Activated naive CD4-positive, alpha-beta T cell treated with anti-CD3 and anti-CD28 coated beads, Interleukin-2, amount 50 U/mL, for 24 hours (primary cell): Measurements from ENCODE around the gene LPP.
"Not testable (repeated sequence)": the region's sequence is repeated elsewhere in the genome, so short reads cannot be mapped to it uniquely, and the experiment has no call there.

Experiments
- H3K27ac Mint-ChIP-seq: one replicate; pipeline ENCODE4 v1.8.0; 2021; ENCODE audit warnings: mild to moderate bottlenecking, mixed read lengths
- H3K27me3 Mint-ChIP-seq: one replicate; pipeline ENCODE4 v1.8.0; 2021; ENCODE audit warnings: mixed read lengths
- H3K36me3 Mint-ChIP-seq: one replicate; pipeline ENCODE4 v1.8.0; 2021; ENCODE audit warnings: mixed read lengths
- H3K4me1 Mint-ChIP-seq: one replicate; pipeline ENCODE4 v1.8.0; 2021; ENCODE audit warnings: mixed read lengths
- H3K4me3 Mint-ChIP-seq: one replicate; pipeline ENCODE4 v1.8.0; 2021; ENCODE audit warnings: mild to moderate bottlenecking, mixed read lengths
- H3K9me3 Mint-ChIP-seq: one replicate; pipeline ENCODE4 v1.8.0; 2021; ENCODE audit warnings: mixed read lengths

Gene LPP

GRCh38 chr3:188594139-188594538 is 440.2 kb downstream of the LPP start:
- H3K4me1 Mint-ChIP-seq = no peaks in the 10 kb centered on the region
- no peaks in the 10 kb centered on the region for H3K9me3 Mint-ChIP-seq
- H3K27ac Mint-ChIP-seq = no peak overlapping the region
- no peaks in the 10 kb centered on the region for H3K27me3 Mint-ChIP-seq
- no peak overlapping the region for H3K4me3 Mint-ChIP-seq
- H3K36me3 Mint-ChIP-seq = peaks cover 4% of the 10 kb centered on the region

DNA sequence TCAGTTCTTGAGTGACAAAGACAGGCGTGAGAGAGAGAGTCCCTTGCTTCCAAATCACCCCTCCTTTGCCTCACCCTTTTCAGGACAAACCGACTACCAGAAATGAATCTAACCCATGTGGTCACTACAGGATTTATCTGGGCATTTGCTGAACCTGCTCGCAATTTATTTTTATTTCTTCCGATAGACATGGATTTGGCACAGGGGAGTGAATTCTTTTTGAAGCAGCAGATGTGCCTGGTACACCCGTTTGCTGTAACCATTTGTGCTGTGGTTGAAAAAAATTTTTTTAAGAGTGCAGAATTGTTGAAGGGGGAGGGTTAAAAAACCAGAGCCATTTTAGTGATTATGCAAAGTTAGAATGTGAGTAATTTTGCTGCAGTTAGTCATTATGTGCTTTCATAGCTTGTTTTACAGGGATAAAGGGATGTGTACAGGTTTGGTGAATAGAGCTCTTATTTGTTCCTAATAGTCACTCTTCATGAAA is 442.0 kb downstream of the LPP start:
- Mint-ChIP-seq H3K27me3 (no peaks in the 10 kb centered on the region), H3K4me3 (no peak overlapping the region), H3K4me1 (no peaks in the 10 kb centered on the region), H3K36me3 (peaks cover 3% of the 10 kb centered on the region), H3K27ac (no peak overlapping the region), H3K9me3 (no peaks in the 10 kb centered on the region)

GRCh38 chr3:188598894-188599293 is 444.9 kb downstream of the LPP start:
- H3K4me3 Mint-ChIP-seq = no peak overlapping the region
- no peak overlapping the region for H3K27ac Mint-ChIP-seq
- peaks cover 3% of the 10 kb centered on the region for H3K36me3 Mint-ChIP-seq
- no peaks in the 10 kb centered on the region for H3K9me3 Mint-ChIP-seq
- no peaks in the 10 kb centered on the region for H3K4me1 Mint-ChIP-seq
- H3K27me3 Mint-ChIP-seq = no peaks in the 10 kb centered on the region

GRCh38 chr3:188602111-188602510 is 448.2 kb downstream of the LPP start:
- H3K27me3 Mint-ChIP-seq = no peaks in the 10 kb centered on the region
- H3K36me3 Mint-ChIP-seq = peaks cover 3% of the 10 kb centered on the region
- no peak overlapping the region for H3K4me3 Mint-ChIP-seq
- H3K9me3 Mint-ChIP-seq = no peaks in the 10 kb centered on the region
- H3K27ac Mint-ChIP-seq = no peak overlapping the region
- H3K4me1 Mint-ChIP-seq = peaks cover 6% of the 10 kb centered on the region

DNA sequence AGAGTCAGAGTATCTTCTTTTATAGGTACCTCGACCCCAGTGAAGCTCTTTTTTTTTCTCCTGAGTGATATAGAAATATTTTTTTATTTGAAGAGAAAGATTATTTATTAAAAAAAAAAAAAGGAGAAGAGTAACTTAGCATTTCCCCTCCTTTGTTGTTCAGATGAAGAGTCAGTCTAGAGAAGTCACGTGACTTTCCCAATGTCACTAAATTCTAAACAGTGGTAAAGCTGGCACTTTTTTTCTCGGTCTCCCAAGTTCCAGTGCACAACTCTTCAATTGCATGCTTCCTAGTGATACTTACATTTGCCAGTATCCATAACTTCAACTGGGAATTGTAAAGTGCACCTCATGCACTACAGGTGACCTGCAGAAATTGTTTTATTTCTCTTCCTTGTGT is 448.7 kb downstream of the LPP start:
- H3K4me1 Mint-ChIP-seq = peaks cover 6% of the 10 kb centered on the region
- no peaks in the 10 kb centered on the region for H3K27me3 Mint-ChIP-seq
- H3K27ac Mint-ChIP-seq = no peak overlapping the region
- no peak overlapping the region for H3K4me3 Mint-ChIP-seq
- no peaks in the 10 kb centered on the region for H3K9me3 Mint-ChIP-seq
- H3K36me3 Mint-ChIP-seq = peaks cover 3% of the 10 kb centered on the region

GRCh38 chr3:188604651-188605050 is 450.7 kb downstream of the LPP start:
- peaks cover 7% of the 10 kb centered on the region for H3K9me3 Mint-ChIP-seq

GRCh38 chr3:188605231-188605630 is 451.3 kb downstream of the LPP start:
- no peak overlapping the region for H3K4me3 Mint-ChIP-seq
- peaks cover 24% of the 10 kb centered on the region for H3K36me3 Mint-ChIP-seq
- no peaks in the 10 kb centered on the region for H3K27me3 Mint-ChIP-seq
- no peak overlapping the region for H3K27ac Mint-ChIP-seq
- H3K4me1 Mint-ChIP-seq = peaks cover 11% of the 10 kb centered on the region
- H3K9me3 Mint-ChIP-seq = peaks cover 7% of the 10 kb centered on the region

More at GRCh38 chr3:188604651-188605050, 450.7 kb downstream of the LPP start:
- Mint-ChIP-seq H3K36me3 (peaks cover 19% of the 10 kb centered on the region), H3K4me3 (no peak overlapping the region), H3K27ac (peak overlapping the region; percentile 9), H3K27me3 (no peaks in the 10 kb centered on the region), H3K4me1 (peaks cover 11% of the 10 kb centered on the region)

- H3K9me3 Mint-ChIP-seq = peaks cover 7% of the 10 kb centered on the region
- no peaks in the 10 kb centered on the region for H3K27me3 Mint-ChIP-seq
- no peak overlapping the region for H3K27ac Mint-ChIP-seq
- H3K4me1 Mint-ChIP-seq = peaks cover 11% of the 10 kb centered on the region
- H3K4me3 Mint-ChIP-seq = no peak overlapping the region
- H3K36me3 Mint-ChIP-seq = peaks cover 30% of the 10 kb centered on the region
Measured at GRCh38 chr3:188605905-188606304, 451.9 kb downstream of the LPP start.

DNA sequence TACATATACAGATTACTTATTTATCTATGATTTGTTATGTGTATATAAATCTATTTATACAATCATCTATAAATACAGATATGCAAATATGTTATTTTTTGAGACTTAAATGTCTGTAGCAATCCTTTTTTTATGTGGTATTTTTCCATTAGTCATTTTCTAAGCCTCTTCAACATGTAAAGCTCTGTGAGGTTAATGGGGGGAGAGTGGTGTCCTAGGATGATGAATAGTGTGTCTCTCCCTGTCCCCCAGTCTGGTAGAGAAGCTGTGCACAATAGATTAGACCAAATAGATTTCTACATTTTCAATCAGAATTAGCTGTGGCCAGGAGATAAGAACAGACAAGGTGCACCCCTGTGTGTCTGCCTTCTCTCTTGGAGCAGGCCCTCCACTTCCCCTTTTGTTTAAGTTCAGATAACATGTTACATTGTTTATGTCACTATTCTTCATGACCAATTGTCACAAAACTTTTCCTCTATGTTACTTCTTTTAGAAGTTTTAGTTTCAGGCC is 453.9 kb downstream of the LPP start:
- peaks cover 36% of the 10 kb centered on the region for H3K36me3 Mint-ChIP-seq
- no peaks in the 10 kb centered on the region for H3K27me3 Mint-ChIP-seq
- H3K9me3 Mint-ChIP-seq = peaks cover 7% of the 10 kb centered on the region
- H3K4me1 Mint-ChIP-seq = peaks cover 11% of the 10 kb centered on the region
- no peak overlapping the region for H3K27ac Mint-ChIP-seq
- H3K4me3 Mint-ChIP-seq = no peak overlapping the region

GRCh38 chr3:188608401-188608800 is 454.4 kb downstream of the LPP start:
- H3K27ac Mint-ChIP-seq = no peak overlapping the region
- peaks cover 7% of the 10 kb centered on the region for H3K9me3 Mint-ChIP-seq
- H3K27me3 Mint-ChIP-seq = no peaks in the 10 kb centered on the region
- H3K36me3 Mint-ChIP-seq = peaks cover 36% of the 10 kb centered on the region
- no peak overlapping the region for H3K4me3 Mint-ChIP-seq
- peaks cover 11% of the 10 kb centered on the region for H3K4me1 Mint-ChIP-seq

DNA sequence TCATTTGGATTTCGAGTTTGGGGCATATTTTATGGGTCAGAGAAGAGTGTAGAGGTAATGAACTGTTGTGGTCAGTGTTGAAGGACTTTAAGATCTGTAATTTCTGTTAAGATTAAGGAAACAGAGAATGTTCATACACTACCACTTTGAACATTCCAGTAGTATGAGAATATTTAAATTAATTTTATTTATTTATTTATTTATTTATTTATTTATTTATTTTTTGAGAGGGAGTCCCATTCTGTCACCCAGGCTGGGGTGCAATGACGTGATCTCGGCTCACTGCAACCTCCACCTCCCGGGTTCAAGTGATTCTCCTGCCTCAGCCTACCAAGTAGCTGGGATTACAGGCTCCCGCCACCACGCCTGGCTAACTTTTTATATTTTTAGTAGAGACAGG is 459.8 kb downstream of the LPP start:
- not testable (repeated sequence) for H3K4me3 Mint-ChIP-seq, H3K9me3 Mint-ChIP-seq, H3K27me3 Mint-ChIP-seq, H3K27ac Mint-ChIP-seq, H3K4me1 Mint-ChIP-seq
- peaks cover 37% of the 10 kb centered on the region for H3K36me3 Mint-ChIP-seq

DNA sequence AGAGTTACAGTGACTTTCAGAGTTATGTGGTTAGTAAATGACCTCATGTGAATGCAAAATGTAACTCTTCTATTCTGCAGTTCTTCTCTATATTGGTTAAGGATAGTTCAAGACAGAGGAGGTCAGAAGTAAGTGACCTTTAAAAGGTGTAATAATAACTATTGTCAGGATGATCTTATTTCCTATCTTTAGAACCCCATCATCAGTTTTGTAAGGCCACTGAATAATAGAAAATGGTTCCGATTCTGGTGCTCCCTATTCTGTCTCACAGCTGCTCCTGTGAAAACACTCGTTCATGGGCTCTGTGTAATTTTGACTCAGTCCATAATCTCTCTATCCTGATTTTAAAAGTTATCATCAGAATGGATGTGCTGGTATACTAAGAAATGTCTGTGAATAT is 463.3 kb downstream of the LPP start:
- Mint-ChIP-seq H3K4me3 (no peak overlapping the region), H3K27me3 (no peaks in the 10 kb centered on the region), H3K9me3 (no peaks in the 10 kb centered on the region), H3K27ac (no peak overlapping the region), H3K4me1 (no peaks in the 10 kb centered on the region), H3K36me3 (peaks cover 20% of the 10 kb centered on the region)

DNA sequence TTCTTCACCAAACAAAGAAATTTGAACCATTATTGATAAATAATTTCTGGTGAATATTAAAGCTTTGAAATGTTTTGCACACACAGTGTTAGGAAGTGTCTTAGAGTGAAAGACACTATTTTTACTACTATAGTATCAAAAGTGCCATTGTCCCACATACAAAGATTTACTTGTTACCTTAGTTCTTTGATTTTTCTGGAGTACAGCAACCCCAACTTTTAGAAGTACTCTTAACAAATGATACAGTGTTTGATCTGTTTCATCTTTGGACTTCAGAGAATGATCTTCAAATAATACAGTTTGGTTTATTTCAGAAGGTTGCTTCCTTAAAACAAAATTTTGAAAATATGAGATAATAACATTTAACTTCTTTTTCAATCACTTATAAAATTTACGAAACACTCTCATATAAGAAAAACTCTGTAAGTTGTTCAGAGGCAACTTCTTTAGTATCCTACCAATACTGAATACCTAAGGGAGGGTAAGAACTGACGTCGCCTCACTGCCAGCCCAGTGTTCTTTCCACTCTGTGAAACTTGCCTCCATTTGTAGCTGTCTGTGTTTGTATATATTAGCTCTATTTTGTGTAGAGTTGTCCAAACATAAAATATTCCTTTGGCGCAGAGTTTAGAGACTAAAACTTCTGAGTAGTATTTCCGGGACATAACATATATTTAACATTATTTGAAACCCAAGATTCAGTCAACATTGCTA is 464.2 kb downstream of the LPP start:
- H3K9me3 Mint-ChIP-seq = no peaks in the 10 kb centered on the region
- peaks cover 19% of the 10 kb centered on the region for H3K36me3 Mint-ChIP-seq

DNA sequence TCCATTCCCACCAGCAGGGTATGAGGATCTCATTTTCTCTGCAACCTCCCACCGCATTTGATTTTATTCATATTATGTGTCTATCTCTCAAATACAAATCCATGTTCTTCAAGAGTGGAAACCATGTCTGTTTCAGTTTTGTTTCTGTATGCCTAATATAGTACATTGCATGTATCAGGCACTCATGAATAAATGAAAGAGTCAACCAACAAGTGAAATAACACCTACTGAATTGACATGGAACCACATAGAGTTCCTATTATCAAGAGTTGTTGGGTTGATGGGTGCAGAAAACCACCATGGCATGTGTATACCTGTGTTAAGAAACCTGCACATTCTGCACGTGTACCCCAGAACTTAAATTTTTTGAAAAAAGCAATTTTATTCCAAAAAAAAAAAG is 466.8 kb downstream of the LPP start:
- no peaks in the 10 kb centered on the region for H3K9me3 Mint-ChIP-seq
- H3K27ac Mint-ChIP-seq = no peak overlapping the region
- no peaks in the 10 kb centered on the region for H3K4me1 Mint-ChIP-seq
- no peak overlapping the region for H3K4me3 Mint-ChIP-seq
- no peaks in the 10 kb centered on the region for H3K27me3 Mint-ChIP-seq
- peaks cover 10% of the 10 kb centered on the region for H3K36me3 Mint-ChIP-seq

More for the DNA sequence above, 464.2 kb downstream of the LPP start:
- H3K4me1 Mint-ChIP-seq = no peaks in the 10 kb centered on the region
- no peaks in the 10 kb centered on the region for H3K27me3 Mint-ChIP-seq
- H3K27ac Mint-ChIP-seq = no peak overlapping the region
- H3K4me3 Mint-ChIP-seq = no peak overlapping the region

DNA sequence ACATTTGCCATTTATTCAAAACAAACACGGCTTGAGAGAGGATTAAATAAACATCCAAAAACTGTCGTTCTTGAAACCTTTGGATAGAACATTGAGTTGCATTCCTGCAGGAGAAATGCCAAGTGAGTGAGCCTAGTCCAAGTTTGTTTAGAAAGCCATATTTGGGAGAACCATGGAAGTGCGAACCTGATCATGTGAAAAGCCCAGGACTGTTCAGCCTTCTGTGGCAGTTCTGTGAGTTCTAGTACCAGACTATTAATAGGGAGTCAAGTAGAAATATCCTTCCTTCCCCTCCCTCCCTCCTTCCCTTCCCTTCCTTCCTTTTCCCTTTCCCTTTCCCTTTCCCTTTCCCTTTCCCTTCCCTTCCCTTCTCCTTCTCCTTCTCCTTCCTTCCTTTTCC is 470.4 kb downstream of the LPP start:
- no peaks in the 10 kb centered on the region for H3K27me3 Mint-ChIP-seq
- no peak overlapping the region for H3K4me3 Mint-ChIP-seq
- peaks cover 7% of the 10 kb centered on the region for H3K36me3 Mint-ChIP-seq
- H3K9me3 Mint-ChIP-seq = peaks cover 6% of the 10 kb centered on the region
- H3K4me1 Mint-ChIP-seq = no peaks in the 10 kb centered on the region
- no peak overlapping the region for H3K27ac Mint-ChIP-seq

DNA sequence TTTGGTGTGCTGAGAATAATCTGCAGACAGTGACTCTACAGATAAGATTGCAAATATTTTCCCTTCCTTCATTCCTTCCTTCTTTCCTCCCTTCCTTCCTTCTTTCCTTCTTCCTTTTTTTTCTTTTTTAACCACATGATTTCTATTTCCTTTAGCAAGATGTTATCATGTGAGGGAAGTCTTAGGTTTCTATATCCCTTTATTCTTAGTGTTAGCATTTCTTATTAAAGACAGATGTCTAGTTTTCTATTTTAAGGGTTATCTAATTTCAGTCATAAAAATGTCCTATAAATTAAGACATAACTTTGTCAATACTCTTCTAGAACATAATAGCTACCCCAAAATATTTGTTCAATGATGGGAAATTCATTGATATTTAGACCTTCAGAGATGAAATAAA is 470.9 kb downstream of the LPP start:
- Mint-ChIP-seq H3K27ac (no peak overlapping the region), H3K36me3 (peaks cover 7% of the 10 kb centered on the region), H3K27me3 (no peaks in the 10 kb centered on the region), H3K4me3 (no peak overlapping the region), H3K4me1 (no peaks in the 10 kb centered on the region), H3K9me3 (peaks cover 6% of the 10 kb centered on the region)

- no peaks in the 10 kb centered on the region for H3K4me1 Mint-ChIP-seq
- H3K27me3 Mint-ChIP-seq = no peaks in the 10 kb centered on the region
- peaks cover 6% of the 10 kb centered on the region for H3K9me3 Mint-ChIP-seq
- no peak overlapping the region for H3K4me3 Mint-ChIP-seq
- peaks cover 11% of the 10 kb centered on the region for H3K36me3 Mint-ChIP-seq
- no peak overlapping the region for H3K27ac Mint-ChIP-seq
Measured at GRCh38 chr3:188627652-188628051, 473.7 kb downstream of the LPP start.
